ENCODE measurements around the gene ANKRD65.

The ANKRD65 gene

DNA sequence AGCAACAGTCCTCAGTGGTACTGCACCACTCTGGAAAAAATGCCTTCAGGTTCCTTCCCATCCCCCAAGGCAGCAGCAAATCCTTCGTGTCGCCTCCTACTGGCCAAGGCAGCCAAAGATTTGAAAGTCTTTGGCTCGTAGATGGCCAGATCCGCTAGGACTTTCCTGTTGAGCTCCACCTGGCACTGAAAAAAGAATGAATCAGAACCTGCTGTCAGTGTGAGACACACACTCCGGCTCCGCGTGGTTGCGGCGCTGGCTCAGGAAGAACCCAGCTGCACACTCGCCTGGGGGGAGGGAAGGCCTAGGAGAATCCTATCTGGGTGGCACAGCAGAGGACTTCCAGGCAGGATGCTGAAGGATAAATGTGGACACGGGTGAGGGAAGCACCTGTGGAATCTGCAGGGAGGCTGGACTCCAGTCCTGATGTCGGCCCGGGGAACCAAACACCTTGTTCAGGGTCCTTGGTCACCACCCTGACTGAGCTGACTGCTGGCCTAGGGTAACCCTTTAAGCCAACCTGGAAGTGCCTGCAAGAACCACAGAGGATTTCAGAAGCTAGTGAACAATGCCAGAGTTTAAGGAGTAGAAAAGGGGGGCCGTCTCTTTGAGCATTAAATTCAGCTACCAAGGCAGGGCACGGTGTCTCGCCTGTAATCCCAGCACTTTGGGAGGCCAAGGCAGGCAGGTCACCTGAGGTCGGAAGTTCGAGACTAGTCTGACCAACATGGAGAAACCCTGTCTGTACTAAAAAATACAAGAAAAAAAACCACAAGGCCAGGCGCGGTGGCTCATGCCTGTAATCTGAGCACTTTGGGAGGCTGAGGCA lies 18.8 kb downstream of the ANKRD65 start:
- TF ChIP-seq CTCF (IDR thresholded peaks at IDR 0.05; ENCODE audit: low read depth, low read length) = peak; percentile 78
- DNase-seq (ENCODE audit: low read depth in 2 of 2) = peak; percentile 70 to 86
- H3K4me3 ChIP-seq (replicated peaks in 1 of 2; ENCODE audit: low read depth in 2 of 2, low read length in 2 of 2) = no peak overlapping the region

- TF ChIP-seq CTCF (IDR thresholded peaks at IDR 0.05; ENCODE audit: low read depth, low read length) = no peak
- DNase-seq (ENCODE audit: low read depth in 2 of 2) = no peak
- H3K4me3 ChIP-seq (replicated peaks in 1 of 2; ENCODE audit: low read depth in 2 of 2, low read length in 2 of 2) = no peak overlapping the region
These were observed 19.5 kb downstream of the ANKRD65 start for GRCh38 chr1:1401457-1402010.

DNA sequence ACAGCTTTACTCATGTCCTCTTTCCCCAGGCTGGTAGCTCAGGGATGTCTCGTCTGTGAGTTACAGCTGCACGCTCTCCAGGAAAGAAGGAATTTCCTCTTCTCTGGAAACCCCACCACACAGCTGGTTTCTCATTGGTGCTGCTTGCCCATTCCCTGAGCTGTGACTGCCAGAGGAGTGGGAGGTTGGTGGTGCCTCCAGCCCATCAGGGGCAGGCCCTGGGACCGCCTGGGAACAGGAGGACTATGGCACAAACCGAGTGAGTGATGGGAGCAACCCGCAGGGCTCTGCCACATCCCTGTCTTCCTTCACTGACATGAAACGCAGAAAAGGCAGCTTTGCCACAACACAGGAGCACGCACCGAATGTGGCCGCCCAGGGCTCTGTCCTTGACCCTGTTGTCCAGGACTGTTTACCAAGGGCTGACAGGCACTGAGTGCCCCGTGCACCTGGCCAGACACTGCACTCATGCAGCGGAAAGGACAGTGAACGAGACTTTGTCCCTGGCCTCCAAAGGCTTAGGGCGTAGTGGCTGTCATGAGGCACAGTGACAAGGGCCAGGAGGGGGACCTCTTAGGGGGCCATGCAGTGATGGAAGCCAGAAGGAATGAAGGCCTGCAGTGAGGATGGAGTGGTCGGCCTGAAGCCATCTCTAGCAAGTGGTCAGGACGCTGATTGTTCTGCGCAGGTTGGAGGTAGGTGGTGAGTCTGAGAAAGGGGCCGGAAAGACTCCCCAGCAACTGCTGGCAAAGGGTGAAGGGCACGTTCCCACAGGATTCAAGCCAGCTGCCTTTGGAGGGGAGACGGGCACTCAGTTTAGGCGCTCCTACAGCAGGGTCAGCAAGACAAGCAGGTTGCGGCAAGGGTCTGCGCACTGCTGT lies 20.3 kb downstream of the ANKRD65 start:
- H3K4me3 ChIP-seq (replicated peaks in 1 of 2; ENCODE audit: low read depth in 2 of 2, low read length in 2 of 2) = peak overlapping the region; percentile 98 to 99
- TF ChIP-seq CTCF (IDR thresholded peaks at IDR 0.05; ENCODE audit: low read depth, low read length) = no peak
- no peak for DNase-seq (ENCODE audit: low read depth in 2 of 2)

DNA sequence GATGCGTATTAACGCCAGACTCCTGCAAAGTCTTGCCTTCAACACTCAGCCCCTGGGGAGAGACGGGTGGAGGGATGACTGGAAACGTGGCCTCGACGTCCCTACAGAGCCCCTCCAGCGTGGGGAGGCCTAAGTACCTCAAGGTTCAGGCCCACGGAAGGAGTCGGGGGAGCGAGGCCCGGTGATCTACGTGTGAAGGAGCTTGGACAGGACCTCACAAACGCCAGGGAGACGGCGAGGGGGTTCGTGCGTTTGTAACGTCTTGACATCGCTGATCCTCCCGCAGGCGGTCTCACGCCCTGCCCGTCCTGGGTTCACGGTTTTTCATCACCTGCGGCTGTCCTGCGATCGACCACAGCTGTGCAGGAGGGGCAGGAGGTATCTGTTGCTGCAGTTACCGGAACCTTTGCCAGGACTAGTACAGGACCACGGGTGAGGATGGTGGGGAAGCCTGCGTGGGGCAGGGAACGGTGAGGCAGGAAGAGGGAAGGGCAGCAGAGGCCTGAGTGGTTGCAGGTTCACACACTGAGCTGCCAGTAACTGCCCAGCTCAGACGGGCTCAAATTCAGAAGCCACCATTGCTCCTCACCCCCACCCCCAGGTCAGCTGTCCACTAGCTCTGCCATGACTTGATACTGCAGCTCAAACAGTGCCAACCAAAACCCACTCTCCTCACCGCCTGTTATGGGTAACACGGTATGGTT lies 21.1 kb downstream of the ANKRD65 start:
- DNase-seq (ENCODE audit: low read depth in 2 of 2) = peak; percentile 32 to 35
- TF ChIP-seq CTCF (IDR thresholded peaks at IDR 0.05; ENCODE audit: low read depth, low read length) = no peak
- H3K4me3 ChIP-seq (replicated peaks in 1 of 2; ENCODE audit: low read depth in 2 of 2, low read length in 2 of 2) = peak overlapping the region; percentile 98 to 99

- H3K4me3 ChIP-seq (replicated peaks in 1 of 2; ENCODE audit: low read depth in 2 of 2, low read length in 2 of 2) = peak within 1 kb of the TSS; percentile 98 to 99
- peak; percentile 99 for DNase-seq (ENCODE audit: low read depth in 2 of 2)
- peak; percentile 64 for TF ChIP-seq CTCF (IDR thresholded peaks at IDR 0.05; ENCODE audit: low read depth, low read length)
These were observed 21.7 kb downstream of the ANKRD65 start, which contains the start of gene CCNL2 for GRCh38 chr1:1399187-1399871. Gene CCNL2 (minus strand): TSS chr1:1399335. CDS start chr1:1399306, 29 bp downstream.
